Right atrium auricular region (tissue), 2 donors: Measurements from ENCODE around the gene CLIP4. TPM values are rescaled to one million over a fixed set of nuclear protein-coding genes. Genes with fewer than 3 reads are reported as not detected.

ENCODE experiments used
- DNase-seq: peaks from one replicate; pipeline ENCODE4 v3.0.0-alpha.2; 2019; ENCODE audit warnings: low spot score
- H3K27ac ChIP-seq, 2 donors: fragments of 200-600 bp; sonication (generic); 1 replicate in 1 of 2; 2 replicates in 1 of 2; pipeline ENCODE4 v1.5.1; 2016 to 2019
- H3K27me3 ChIP-seq, 2 donors: fragments of 200-600 bp; sonication (generic); one replicate each; pipeline versions ENCODE4 v1.5.1 to v1.6.0; 2017 to 2019
- H3K36me3 ChIP-seq: fragments of 200-600 bp; sonication (generic); one replicate; pipeline ENCODE4 v1.5.1; 2016
- H3K4me1 ChIP-seq, 2 donors: fragments of 200-600 bp; sonication (generic); one replicate each; pipeline versions ENCODE4 v1.5.1 to v1.6.0; 2017 to 2019
- H3K4me3 ChIP-seq, 2 donors: fragments of 200-600 bp; sonication (generic); 1 replicate in 1 of 2; 2 replicates in 1 of 2; pipeline ENCODE4 v1.5.1; 2017 to 2019; ENCODE audit warnings: mild to moderate bottlenecking in 1 of 2, moderate library complexity in 1 of 2
- H3K9me3 ChIP-seq, 2 donors: fragments of 200-600 bp; sonication (generic); one replicate each; pipeline ENCODE4 v1.5.1; 2019
- total RNA-seq, 2 donors: library from RNA; depleted of rRNA; stranded (reverse); fragments of >200 nt; gene quantifications; one replicate each; pipeline ENCODE4 v1.1.0, GENCODE V29; 2016
- TF ChIP-seq, protein P1 (sequence below), 2 donors: fragments of 200-600 bp; sonication (generic); IDR thresholded peaks; one replicate each; pipeline ENCODE4 v1.5.1; 2019; ENCODE audit warnings: antibody characterized with exemption in 2 of 2

The CLIP4 gene
- total RNA-seq, 2 donors from 2014 or later: 66.5 to 71.0 TPM

DNA sequence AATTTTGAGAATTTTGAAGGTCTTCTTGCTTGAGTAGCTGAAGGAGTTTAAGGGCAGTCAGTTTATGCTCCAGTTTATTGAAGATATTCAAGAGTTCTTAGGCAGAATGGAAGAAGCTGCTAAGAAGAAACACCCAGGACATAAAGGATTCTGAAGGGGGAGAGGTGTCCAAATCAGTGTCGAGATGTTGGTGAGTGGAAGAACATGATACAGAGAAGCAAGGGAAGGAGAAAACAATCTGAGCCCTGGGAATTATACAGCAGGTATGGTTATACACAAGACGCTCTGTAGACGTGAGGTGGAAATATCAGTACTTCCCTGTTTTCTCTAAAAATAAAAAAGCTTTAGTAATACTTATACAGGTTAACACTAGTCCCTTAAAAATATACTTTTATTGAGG, 60.1 kb downstream of the CLIP4 start:
- H3K36me3 ChIP-seq: peaks cover 28% of the 10 kb centered on the region
- TF ChIP-seq, protein P1, sequence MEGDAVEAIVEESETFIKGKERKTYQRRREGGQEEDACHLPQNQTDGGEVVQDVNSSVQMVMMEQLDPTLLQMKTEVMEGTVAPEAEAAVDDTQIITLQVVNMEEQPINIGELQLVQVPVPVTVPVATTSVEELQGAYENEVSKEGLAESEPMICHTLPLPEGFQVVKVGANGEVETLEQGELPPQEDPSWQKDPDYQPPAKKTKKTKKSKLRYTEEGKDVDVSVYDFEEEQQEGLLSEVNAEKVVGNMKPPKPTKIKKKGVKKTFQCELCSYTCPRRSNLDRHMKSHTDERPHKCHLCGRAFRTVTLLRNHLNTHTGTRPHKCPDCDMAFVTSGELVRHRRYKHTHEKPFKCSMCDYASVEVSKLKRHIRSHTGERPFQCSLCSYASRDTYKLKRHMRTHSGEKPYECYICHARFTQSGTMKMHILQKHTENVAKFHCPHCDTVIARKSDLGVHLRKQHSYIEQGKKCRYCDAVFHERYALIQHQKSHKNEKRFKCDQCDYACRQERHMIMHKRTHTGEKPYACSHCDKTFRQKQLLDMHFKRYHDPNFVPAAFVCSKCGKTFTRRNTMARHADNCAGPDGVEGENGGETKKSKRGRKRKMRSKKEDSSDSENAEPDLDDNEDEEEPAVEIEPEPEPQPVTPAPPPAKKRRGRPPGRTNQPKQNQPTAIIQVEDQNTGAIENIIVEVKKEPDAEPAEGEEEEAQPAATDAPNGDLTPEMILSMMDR (IDR thresholded peaks at IDR 0.05): no peak
- DNase-seq: no peak
- H3K4me3 ChIP-seq: no peak overlapping the region
- H3K4me1 ChIP-seq: no peaks in the 10 kb centered on the region
- no peaks in the 10 kb centered on the region for H3K9me3 ChIP-seq
- no peak overlapping the region for H3K27ac ChIP-seq
- H3K27me3 ChIP-seq: no peaks in the 10 kb centered on the region

DNA sequence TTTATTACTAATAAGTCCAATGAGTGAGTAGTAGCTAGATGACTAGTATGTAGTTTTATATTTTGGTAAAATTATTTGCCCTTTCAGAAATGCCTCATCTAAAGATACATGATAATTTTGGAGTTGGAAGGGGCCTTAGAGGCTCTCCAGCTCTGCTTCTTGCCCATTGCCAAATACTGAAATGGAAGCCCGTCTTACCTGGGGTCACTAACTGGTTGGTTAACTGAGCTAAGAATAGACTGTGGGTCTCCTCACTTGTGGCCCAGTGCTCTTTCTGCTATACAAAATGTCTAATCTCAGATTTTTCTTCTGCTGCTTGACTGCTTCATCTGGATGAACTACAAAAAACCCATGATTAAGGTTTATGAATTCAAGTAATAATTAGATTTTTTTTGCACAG, 67.1 kb downstream of the CLIP4 start:
- Histone ChIP-seq H3K36me3 (peaks cover 15% of the 10 kb centered on the region), H3K27ac (no peak overlapping the region), H3K9me3 (no peaks in the 10 kb centered on the region), H3K4me1 (no peaks in the 10 kb centered on the region), H3K27me3 (no peaks in the 10 kb centered on the region), H3K4me3 (no peak overlapping the region)
- DNase-seq: no peak
- TF ChIP-seq, protein P1 (IDR thresholded peaks at IDR 0.05): no peak

DNA sequence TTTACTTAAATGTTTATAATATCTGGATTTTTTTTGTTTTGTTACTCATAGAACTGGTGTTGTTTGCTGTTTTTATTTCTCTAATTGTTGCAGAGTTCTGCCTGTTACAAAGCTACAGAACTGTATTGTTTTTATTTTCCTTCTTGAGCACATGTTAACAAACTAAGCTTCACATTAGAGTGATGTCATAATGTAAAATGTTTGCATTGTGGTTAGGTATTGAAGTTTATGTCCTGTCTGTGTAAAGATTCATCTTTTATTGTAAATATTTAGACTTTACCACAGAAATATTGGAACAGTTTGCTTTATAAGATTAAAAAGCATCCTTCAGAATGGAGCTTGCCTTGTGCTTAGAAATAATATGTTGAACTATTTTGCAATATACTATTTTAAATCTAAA, 67.7 kb downstream of the CLIP4 start:
- peaks cover 15% of the 10 kb centered on the region for H3K36me3 ChIP-seq
- DNase-seq: no peak
- no peaks in the 10 kb centered on the region for H3K4me1 ChIP-seq
- TF ChIP-seq, protein P1 (IDR thresholded peaks at IDR 0.05): no peak
- no peak overlapping the region for H3K27ac ChIP-seq
- H3K9me3 ChIP-seq: no peaks in the 10 kb centered on the region
- H3K4me3 ChIP-seq: no peak overlapping the region
- H3K27me3 ChIP-seq: no peaks in the 10 kb centered on the region

DNA sequence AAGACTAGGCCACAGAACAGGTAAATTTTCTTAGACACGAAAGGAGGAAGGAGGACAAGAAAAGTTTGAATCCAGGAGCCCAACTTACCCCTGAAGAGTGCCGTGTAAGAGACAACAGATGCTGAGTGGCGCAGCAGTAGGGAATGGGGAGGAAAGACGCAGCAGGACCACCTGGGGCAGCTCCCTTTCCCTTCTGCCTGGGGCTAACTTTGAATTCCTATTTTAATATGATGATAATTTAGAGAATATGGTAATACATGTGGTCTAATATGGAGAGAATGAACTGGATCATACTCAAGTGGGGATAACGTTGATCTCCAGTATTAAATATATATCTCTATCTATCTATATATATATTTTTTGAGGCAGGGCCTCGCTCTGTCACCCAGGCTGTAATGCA, 69.3 kb downstream of the CLIP4 start:
- Histone ChIP-seq H3K4me3 (no peak overlapping the region), H3K9me3 (no peaks in the 10 kb centered on the region), H3K27me3 (no peaks in the 10 kb centered on the region), H3K4me1 (no peaks in the 10 kb centered on the region), H3K27ac (no peak overlapping the region), H3K36me3 (peaks cover 15% of the 10 kb centered on the region)
- TF ChIP-seq, protein P1 (IDR thresholded peaks at IDR 0.05): no peak
- no peak for DNase-seq

DNA sequence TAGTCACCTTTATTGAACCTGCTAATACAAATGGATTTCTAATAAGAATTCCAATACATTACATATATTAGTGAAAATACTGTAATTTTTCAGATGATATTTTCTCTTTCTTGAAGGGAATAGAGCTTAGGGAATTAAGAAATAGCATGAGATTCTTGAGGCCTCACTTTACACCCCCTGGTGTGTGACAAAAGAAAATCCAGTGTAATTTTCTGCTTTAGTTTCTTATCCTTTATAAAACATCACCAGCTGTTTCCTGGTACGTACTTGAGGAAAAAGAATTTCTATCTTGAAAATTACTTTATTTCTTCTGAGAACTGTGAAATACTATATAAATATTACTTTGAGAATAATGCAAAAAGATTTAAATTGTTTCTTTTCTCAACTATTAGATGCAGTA, 71.6 kb downstream of the CLIP4 start:
- peaks cover 9% of the 10 kb centered on the region for H3K36me3 ChIP-seq
- no peak overlapping the region for H3K27ac ChIP-seq
- no peak for DNase-seq
- TF ChIP-seq, protein P1 (IDR thresholded peaks at IDR 0.05): no peak
- no peaks in the 10 kb centered on the region for H3K9me3 ChIP-seq
- H3K4me1 ChIP-seq: no peaks in the 10 kb centered on the region
- no peak overlapping the region for H3K4me3 ChIP-seq
- no peaks in the 10 kb centered on the region for H3K27me3 ChIP-seq

DNA sequence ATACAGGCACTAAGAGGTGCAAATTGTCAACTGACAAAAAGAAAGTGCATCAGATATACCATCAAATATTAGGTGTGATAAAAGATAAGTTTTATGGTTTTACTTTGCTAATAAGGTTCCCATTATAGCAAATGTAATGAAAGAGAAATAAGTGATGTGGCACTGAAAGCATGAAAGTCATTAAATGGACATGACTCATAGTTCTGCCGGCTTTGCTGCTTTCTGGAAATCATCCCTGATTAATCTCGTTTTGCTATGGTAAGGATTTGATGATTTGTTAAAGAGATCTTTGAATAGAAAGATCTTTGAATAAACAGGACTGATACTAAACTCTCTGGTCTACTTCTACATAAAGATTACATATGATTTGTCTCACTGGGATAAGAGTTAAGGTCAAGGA, 72.7 kb downstream of the CLIP4 start:
- DNase-seq: no peak
- TF ChIP-seq, protein P1 (IDR thresholded peaks at IDR 0.05): no peak
- peaks cover 7% of the 10 kb centered on the region for H3K36me3 ChIP-seq
- no peak overlapping the region for H3K4me3 ChIP-seq
- H3K27ac ChIP-seq: no peak overlapping the region
- no peaks in the 10 kb centered on the region for H3K27me3 ChIP-seq
- H3K9me3 ChIP-seq: no peaks in the 10 kb centered on the region
- no peaks in the 10 kb centered on the region for H3K4me1 ChIP-seq
